Mesendoderm (in vitro differentiated cells): ENCODE measurements around the gene POU6F1. TPM values are rescaled to one million over a fixed set of nuclear protein-coding genes. Genes with fewer than 3 reads are reported as not detected.
A peak's percentile ranks its signal among the peaks of the same experiment; 100 is the strongest.
"Not testable (repeated sequence)": the region's sequence is repeated elsewhere in the genome, so short reads cannot be mapped to it uniquely, and the experiment has no call there.

ENCODE experiments used
- DNase-seq: peaks from one replicate; pipeline ENCODE4 v3.0.0; 2013
- H2AK5ac ChIP-seq: 2 replicates; pipeline ENCODE4 v1.6.1; 2013; ENCODE audit warnings: low read length, inconsistent platforms
- H2BK120ac ChIP-seq: 2 replicates; pipeline ENCODE4 v1.6.1; 2013; ENCODE audit warnings: low read depth, mild to moderate bottlenecking, low read length, moderate library complexity, mixed read lengths
- H2BK15ac ChIP-seq: replicated peaks from 2 replicates; pipeline ENCODE4 v1.6.1; 2013; ENCODE audit warnings: low read depth, mild to moderate bottlenecking, moderate library complexity
- H2BK5ac ChIP-seq: 2 replicates; pipeline ENCODE4 v1.6.1; 2013; ENCODE audit warnings: low read length, inconsistent platforms
- H3K18ac ChIP-seq: 2 replicates; pipeline ENCODE4 v1.6.1; 2013; ENCODE audit warnings: mild to moderate bottlenecking, low read length, mixed read lengths
- H3K23ac ChIP-seq: one replicate; pipeline ENCODE4 v1.6.1; 2013; ENCODE audit warnings: low read length
- H3K27ac ChIP-seq: 2 replicates; pipeline ENCODE4 v1.5.1; 2013; ENCODE audit warnings: low read depth, mild to moderate bottlenecking, inconsistent platforms, low read length, moderate library complexity
- H3K27me3 ChIP-seq: 2 replicates; pipeline ENCODE4 v1.6.1; 2013; ENCODE audit warnings: low read length, control low read depth, mild to moderate bottlenecking, inconsistent platforms; ENCODE audit not compliant: insufficient read depth, poor library complexity
- H3K36me3 ChIP-seq: 2 replicates; pipeline ENCODE4 v1.6.1; 2013; ENCODE audit warnings: low read length, inconsistent platforms; ENCODE audit not compliant: control insufficient read depth, insufficient read depth
- H3K4ac ChIP-seq: one replicate; pipeline ENCODE4 v1.6.1; 2013; ENCODE audit warnings: low read depth, mild to moderate bottlenecking, low read length, moderate library complexity
- H3K4me1 ChIP-seq: 2 replicates; pipeline ENCODE4 v1.6.1; 2013; ENCODE audit warnings: low read depth, low read length, inconsistent platforms; ENCODE audit not compliant: control insufficient read depth
- H3K4me2 ChIP-seq: 2 replicates; pipeline ENCODE4 v1.6.1; 2013; ENCODE audit warnings: low read length
- H3K4me3 ChIP-seq: 2 replicates; pipeline ENCODE4 v1.5.1; 2013; ENCODE audit warnings: mild to moderate bottlenecking, low read length
- H3K56ac ChIP-seq: one replicate; pipeline ENCODE4 v1.6.1; 2013; ENCODE audit warnings: low read length
- H3K79me1 ChIP-seq: 2 replicates; pipeline ENCODE4 v1.6.1; 2013; ENCODE audit warnings: low read length, inconsistent platforms
- H3K79me2 ChIP-seq: 2 replicates; pipeline ENCODE4 v1.6.1; 2013; ENCODE audit warnings: mild to moderate bottlenecking, low read length; ENCODE audit not compliant: control insufficient read depth, insufficient read depth
- H3K9ac ChIP-seq: 2 replicates; pipeline ENCODE4 v1.6.1; 2013; ENCODE audit warnings: low read length, inconsistent platforms
- H4K5ac ChIP-seq: one replicate; pipeline ENCODE4 v1.6.1; 2013; ENCODE audit warnings: low read length
- H4K8ac ChIP-seq: one replicate; pipeline ENCODE4 v1.6.1; 2013; ENCODE audit warnings: low read depth, mild to moderate bottlenecking, control low read depth, low read length, moderate library complexity
- WGBS: extraction: QIAGEN DNeasy Blood & Tissue Kit; methylation state at CpG from one replicate; pipeline ENCODE4 v1.1.7; 2013; ENCODE audit warnings: low lambda C conversion rate, missing lambda C conversion rate; ENCODE audit not compliant: insufficient coverage; ENCODE audit errors: extremely low coverage; 5-methylcytosine and 5-hydroxymethylcytosine counted together
- polyA plus RNA-seq, 2 experiments: library from polyadenylated mRNA; stranded (reverse); fragments of 200-250 nt; gene quantifications; one replicate each; pipeline ENCODE4 v1.2.3, GENCODE V29; 2013

The POU6F1 gene
- 3.9 TPM for polyA plus RNA-seq (2013, experiment 1 of 2)
- polyA plus RNA-seq (2013, experiment 2 of 2), result 4.5 TPM

DNA sequence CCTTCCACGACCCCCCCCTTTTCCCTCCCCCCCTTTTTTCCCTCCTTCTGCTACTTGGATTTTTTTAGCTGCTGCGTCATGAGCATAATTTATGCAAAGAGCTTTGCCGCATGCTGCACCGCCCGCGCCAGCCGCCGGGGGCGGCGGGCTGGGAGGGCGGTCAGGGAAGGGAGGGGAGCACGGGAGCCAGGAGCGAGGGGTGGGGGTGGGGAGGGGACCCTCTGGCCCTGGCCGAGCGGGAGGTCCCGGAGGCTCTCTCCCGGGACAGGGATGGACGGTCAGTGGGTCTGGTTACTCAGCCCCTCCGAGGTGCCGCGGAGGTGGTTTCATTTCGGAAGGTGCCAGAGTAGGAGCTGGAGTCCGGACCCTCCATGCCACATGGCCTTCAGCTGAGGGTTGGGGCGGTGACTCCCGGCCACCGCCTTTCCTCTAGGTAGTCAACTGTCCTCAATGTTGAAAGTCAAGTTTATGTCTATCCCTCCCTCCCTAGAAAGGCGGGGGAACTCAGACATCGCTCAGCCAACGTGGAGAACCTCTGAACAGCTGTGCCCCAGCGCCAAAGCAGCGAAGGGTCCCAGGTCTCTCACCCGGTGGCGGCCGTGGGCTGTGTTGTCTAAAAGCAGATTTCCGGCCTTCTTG is at the start of gene POU6F1:
Gene POU6F1 (minus strand): TSS at position 95 of the 639 bp plus-strand sequence. CDS start 11,226 bp downstream, outside the sequence.
- Histone ChIP-seq H4K5ac (no peak within 1 kb of the TSS), H3K27me3 (no peaks in the 10 kb centered on the region), H3K79me2 (no peaks in the 10 kb centered on the region), H3K18ac (peak within 1 kb of the TSS; percentile 100), H2BK120ac (peak within 1 kb of the TSS; percentile 83), H3K79me1 (no peaks in the 10 kb centered on the region), H3K4me3 (peak within 1 kb of the TSS; percentile 56), H2AK5ac (peak within 1 kb of the TSS; percentile 71), H3K36me3 (no peaks in the 10 kb centered on the region), H3K4me2 (peak within 1 kb of the TSS; percentile 66), H3K4ac (peak within 1 kb of the TSS; percentile 100), H3K4me1 (peaks cover 11% of the 10 kb centered on the region), H2BK15ac (peak within 1 kb of the TSS; percentile 8), H2BK5ac (peak within 1 kb of the TSS; percentile 47), H4K8ac (peak within 1 kb of the TSS; percentile 100), H3K27ac (peak within 1 kb of the TSS; percentile 93), H3K23ac (peak within 1 kb of the TSS; percentile 89), H3K56ac (peak within 1 kb of the TSS; percentile 91), H3K9ac (peak within 1 kb of the TSS; percentile 79)
- no CpG with 5 or more reads among the region's 35 CpGs for WGBS
- peak; percentile 96 for DNase-seq

DNA sequence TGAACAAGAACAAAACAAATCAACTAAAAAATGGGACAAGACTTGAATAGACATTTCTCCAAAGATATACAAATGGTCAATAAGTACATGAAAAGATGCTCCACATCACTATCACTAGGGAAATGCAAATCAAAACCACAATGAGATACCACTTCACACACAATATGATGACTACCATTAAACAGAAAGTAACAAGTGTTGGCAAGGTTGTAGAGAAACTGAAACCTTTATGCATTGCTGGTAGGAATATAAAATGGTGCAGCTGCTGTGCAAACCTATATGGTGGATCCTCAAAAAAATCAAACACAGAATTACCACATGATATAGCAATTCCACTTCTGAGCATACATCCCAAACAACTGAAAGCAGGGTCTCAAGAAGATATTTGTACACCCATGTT is 47.2 kb upstream of the POU6F1 start:
- Histone ChIP-seq H3K79me2 (no peaks in the 10 kb centered on the region), H3K4me2 (no peak overlapping the region), H2AK5ac (no peak overlapping the region), H3K23ac (no peak overlapping the region), H3K9ac (no peak overlapping the region), H3K27ac (no peak overlapping the region), H2BK15ac (no peak overlapping the region), H3K4me3 (no peak overlapping the region), H4K5ac (no peak overlapping the region), H2BK5ac (no peak overlapping the region), H3K27me3 (no peaks in the 10 kb centered on the region), H2BK120ac (no peak overlapping the region), H3K56ac (no peak overlapping the region), H4K8ac (no peak overlapping the region), H3K79me1 (no peaks in the 10 kb centered on the region), H3K4me1 (no peaks in the 10 kb centered on the region), H3K18ac (no peak overlapping the region), H3K36me3 (no peaks in the 10 kb centered on the region), H3K4ac (no peak overlapping the region)
- no peak for DNase-seq

GRCh38 chr12:51264297-51264696 is 46.4 kb upstream of the POU6F1 start:
- H3K18ac ChIP-seq, result no peak overlapping the region
- no peaks in the 10 kb centered on the region for H3K36me3 ChIP-seq
- no peaks in the 10 kb centered on the region for H3K79me1 ChIP-seq
- WGBS, result no CpG with 5 or more reads among the region's 5 CpGs
- H3K4me3 ChIP-seq, result no peak overlapping the region
- no peak overlapping the region for H3K4ac ChIP-seq
- H3K4me2 ChIP-seq, result no peak overlapping the region
- no peak overlapping the region for H2BK120ac ChIP-seq
- H3K56ac ChIP-seq, result no peak overlapping the region
- H3K9ac ChIP-seq, result no peak overlapping the region
- H3K79me2 ChIP-seq, result no peaks in the 10 kb centered on the region
- no peaks in the 10 kb centered on the region for H3K4me1 ChIP-seq
- H3K27ac ChIP-seq, result no peak overlapping the region
- H4K5ac ChIP-seq, result no peak overlapping the region
- H3K27me3 ChIP-seq, result no peaks in the 10 kb centered on the region
- H2BK5ac ChIP-seq, result no peak overlapping the region
- H2AK5ac ChIP-seq, result no peak overlapping the region
- no peak for DNase-seq
- H4K8ac ChIP-seq, result no peak overlapping the region
- no peak overlapping the region for H3K23ac ChIP-seq
- no peak overlapping the region for H2BK15ac ChIP-seq

GRCh38 chr12:51263341-51263740 is 45.5 kb upstream of the POU6F1 start:
- no peak overlapping the region for H3K23ac ChIP-seq
- no peak overlapping the region for H3K27ac ChIP-seq
- H3K79me1 ChIP-seq, result no peaks in the 10 kb centered on the region
- H3K4me1 ChIP-seq, result no peaks in the 10 kb centered on the region
- H3K27me3 ChIP-seq, result no peaks in the 10 kb centered on the region
- no peak overlapping the region for H4K5ac ChIP-seq
- no peak overlapping the region for H2AK5ac ChIP-seq
- H3K4me2 ChIP-seq, result no peak overlapping the region
- no peak overlapping the region for H3K56ac ChIP-seq
- no peak overlapping the region for H3K18ac ChIP-seq
- H2BK120ac ChIP-seq, result no peak overlapping the region
- H3K36me3 ChIP-seq, result no peaks in the 10 kb centered on the region
- WGBS, result no CpG with 5 or more reads among the region's 3 CpGs
- H3K9ac ChIP-seq, result no peak overlapping the region
- H3K4ac ChIP-seq, result no peak overlapping the region
- no peak for DNase-seq
- no peak overlapping the region for H4K8ac ChIP-seq
- H3K4me3 ChIP-seq, result no peak overlapping the region
- H2BK15ac ChIP-seq, result no peak overlapping the region
- H2BK5ac ChIP-seq, result no peak overlapping the region
- H3K79me2 ChIP-seq, result no peaks in the 10 kb centered on the region

- WGBS, result no CpG with 5 or more reads among the region's 7 CpGs
- Histone ChIP-seq H3K18ac (no peak overlapping the region), H3K36me3 (no peaks in the 10 kb centered on the region), H3K79me1 (no peaks in the 10 kb centered on the region), H4K5ac (no peak overlapping the region), H3K9ac (no peak overlapping the region), H3K56ac (no peak overlapping the region), H3K4me1 (no peaks in the 10 kb centered on the region), H3K27me3 (no peaks in the 10 kb centered on the region), H3K4ac (no peak overlapping the region), H3K4me3 (no peak overlapping the region), H2AK5ac (no peak overlapping the region), H2BK5ac (no peak overlapping the region), H3K27ac (no peak overlapping the region), H3K23ac (no peak overlapping the region), H2BK15ac (no peak overlapping the region), H4K8ac (no peak overlapping the region), H3K79me2 (no peaks in the 10 kb centered on the region), H2BK120ac (no peak overlapping the region), H3K4me2 (no peak overlapping the region)
- peak; percentile 76 for DNase-seq
These were observed 44.9 kb upstream of the POU6F1 start for GRCh38 chr12:51262758-51263177.

GRCh38 chr12:51259600-51259999 is 41.7 kb upstream of the POU6F1 start:
- H3K4me2 ChIP-seq, H3K4ac ChIP-seq, DNase-seq, H2BK5ac ChIP-seq, H3K23ac ChIP-seq, H3K56ac ChIP-seq, H3K27me3 ChIP-seq, H2AK5ac ChIP-seq, H3K4me1 ChIP-seq, H4K5ac ChIP-seq, H4K8ac ChIP-seq, H3K9ac ChIP-seq, H2BK15ac ChIP-seq, H3K79me2 ChIP-seq, H2BK120ac ChIP-seq, H3K79me1 ChIP-seq, H3K18ac ChIP-seq, H3K27ac ChIP-seq, H3K36me3 ChIP-seq, H3K4me3 ChIP-seq: not testable (repeated sequence)
- no CpG with 5 or more reads among the region's 1 CpG for WGBS
